ENCODE measurements around the gene USH1G. TPM values are rescaled to one million over a fixed set of nuclear protein-coding genes. Genes with fewer than 3 reads are reported as not detected.

USH1G gene
- total and polyA plus RNA-seq, 2 of the 13 experiments (the other 11 are each of a cell fraction or from before 2014, with no cell fraction given): 0.04 TPM; not detected in 1

GRCh38 chr17:74868908-74869255 lies 54.2 kb downstream of the USH1G start:
- 89% methylated on average over 6 of the region's 6 CpGs for WGBS (ENCODE audit: low lambda C conversion rate)
- BruUV-seq (replicated peaks): no TSS peak
- in situ Hi-C loops (cut with HindIII; ENCODE audit: extremely low pct_ligation_motif_present, low pct_unique_long_range_greater_than_20kb) (no loop called here), intact Hi-C loops (cut with micrococcal nuclease; ENCODE audit: unreplicated experiment) (loop anchor here (10.0 kb wide), 1 partner anchor 214 kb away; no protein-coding TSS in a partner anchor)
- H3K9ac ChIP-seq (ENCODE audit: insufficient read depth, low read depth, low read length): no peak overlapping the region
- no peak for ATAC-seq
- CTCF ChIA-PET (ENCODE audit: low intra/inter-chr PET ratio, low total read pairs): no interaction called here
- no peak overlapping the region for H3K27ac ChIP-seq (ENCODE audit: extremely low read length, insufficient read depth, low read length)
- FAIRE-seq: no peak
- no peak overlapping the region for H3K4me3 ChIP-seq (replicated peaks in 1 of 3; ENCODE audit: insufficient read depth in 1 of 3, low read depth in 2 of 3, low read length in 3 of 3)
- H3K27me3 ChIP-seq (ENCODE audit: control insufficient read depth in 1 of 2, insufficient read depth in 2 of 2, low read length in 2 of 2): no peaks in the 10 kb centered on the region; a peak in 1 of 5 replicates
- POLR2A ChIA-PET: interaction anchor here (1.1 kb wide), 1 partner anchor 132 kb away, joined by 4 read pairs; the partner anchor contains the start of gene RAB37
- no peak for DNase-seq (ENCODE audit: low spot score)
- peaks cover 3 to 4% of the 10 kb centered on the region in 2 experiments; a peak in 2 of 5 replicates for H3K36me3 ChIP-seq (replicated peaks in 1 of 2; ENCODE audit: control insufficient read depth in 1 of 2, insufficient read depth in 2 of 2, low read length in 2 of 2)
- peaks cover 11% of the 10 kb centered on the region for H3K79me2 ChIP-seq (ENCODE audit: insufficient read depth, low read length)
- H3K4me1 ChIP-seq (ENCODE audit: insufficient read depth, low read length): peaks cover 51% of the 10 kb centered on the region
- TF ChIP-seq PCBP1 (IDR thresholded peaks at IDR 0.05; ENCODE audit: borderline replicate concordance, low read depth, low read length) (no peak), ZMAT3 (CRISPR knock-in tag; conservative IDR thresholded peaks at IDR 0.05) (no peak), MTA1 (CRISPR knock-in tag; IDR thresholded peaks at IDR 0.05; ENCODE audit: borderline replicate concordance) (0 out of 2 replicates have a peak, but pooled peaks have one; percentile 6)
- no peak overlapping the region for H3K4me2 ChIP-seq (ENCODE audit: low read depth, low read length)
- no peaks in the 10 kb centered on the region for H4K20me1 ChIP-seq (ENCODE audit: insufficient read depth, low read length)
- H3K9me3 ChIP-seq (ENCODE audit: low read length): no peaks in the 10 kb centered on the region
- H2AFZ ChIP-seq (ENCODE audit: low read length): no peak overlapping the region

- POLR2A ChIA-PET: interaction anchor here (1.1 kb wide), 1 partner anchor 132 kb away, joined by 4 read pairs; the partner anchor contains the start of gene RAB37
- TF ChIP-seq ZNF557 (CRISPR knock-in tag; IDR thresholded peaks at IDR 0.05): no peak
- TF ChIP-seq TERF1 (CRISPR knock-in tag; IDR thresholded peaks at IDR 0.05): no peak
- TF ChIP-seq FOXM1 (CRISPR knock-in tag; IDR thresholded peaks at IDR 0.05): no peak
- no peak for TF ChIP-seq ZNF598 (CRISPR knock-in tag; IDR thresholded peaks at IDR 0.05; ENCODE audit: borderline replicate concordance)
- TF ChIP-seq NR2F6 (IDR thresholded peaks at IDR 0.05): 0 out of 2 replicates have a peak, but pooled peaks have one; percentile 35
- no peak for TF ChIP-seq NR2F6 (CRISPR knock-in tag; IDR thresholded peaks at IDR 0.05)
- no peak for TF ChIP-seq TOE1 (CRISPR knock-in tag; IDR thresholded peaks at IDR 0.05)
- no peak for TF ChIP-seq NFKB2 (CRISPR knock-in tag; IDR thresholded peaks at IDR 0.05; ENCODE audit: borderline replicate concordance)
- TF ChIP-seq ZNF501 (CRISPR knock-in tag; IDR thresholded peaks at IDR 0.05): 0 out of 2 replicates have a peak, but pooled peaks have one; percentile 25
- TF ChIP-seq TBX2 (CRISPR knock-in tag; IDR thresholded peaks at IDR 0.05; ENCODE audit: borderline replicate concordance): 0 out of 2 replicates have a peak, but pooled peaks have one; percentile 21
- 0 out of 2 replicates have a peak, but pooled peaks have one; percentile 8 for TF ChIP-seq FOSL2 (CRISPR knock-in tag; IDR thresholded peaks at IDR 0.05)
- no peak for TF ChIP-seq ZNF33A (CRISPR knock-in tag; IDR thresholded peaks at IDR 0.05; ENCODE audit: borderline replicate concordance)
- TF ChIP-seq SALL1 (CRISPR knock-in tag; IDR thresholded peaks at IDR 0.05): no peak
Measured at GRCh38 chr17:74868251-74868907, 54.7 kb downstream of the USH1G start.

More at GRCh38 chr17:74868251-74868907, 54.7 kb downstream of the USH1G start:
- H3K4me2 ChIP-seq (ENCODE audit: low read depth, low read length): no peak overlapping the region
- H3K9ac ChIP-seq (ENCODE audit: insufficient read depth, low read depth, low read length): no peak overlapping the region
- no peak overlapping the region for H3K27ac ChIP-seq (ENCODE audit: extremely low read length, insufficient read depth, low read length)
- peaks cover 11% of the 10 kb centered on the region for H3K79me2 ChIP-seq (ENCODE audit: insufficient read depth, low read length)
- H3K4me1 ChIP-seq (ENCODE audit: insufficient read depth, low read length): peaks cover 52% of the 10 kb centered on the region
- 83% methylated on average over 12 of the region's 12 CpGs for WGBS (ENCODE audit: low lambda C conversion rate)
- H3K9me3 ChIP-seq (ENCODE audit: low read length): no peaks in the 10 kb centered on the region
- intact Hi-C loops (cut with micrococcal nuclease; ENCODE audit: unreplicated experiment): loop anchor here (10.0 kb wide), 1 partner anchor 214 kb away; no protein-coding TSS in a partner anchor
- H3K36me3 ChIP-seq (replicated peaks in 1 of 2; ENCODE audit: control insufficient read depth in 1 of 2, insufficient read depth in 2 of 2, low read length in 2 of 2): peaks cover 4% of the 10 kb centered on the region in 2 experiments; a peak in 3 of 5 replicates
- ATAC-seq (no peak), FAIRE-seq (no peak), DNase-seq (ENCODE audit: low spot score) (no peak)
- H4K20me1 ChIP-seq (ENCODE audit: insufficient read depth, low read length): no peaks in the 10 kb centered on the region
- H2AFZ ChIP-seq (ENCODE audit: low read length): no peak overlapping the region
- CTCF ChIA-PET (ENCODE audit: low intra/inter-chr PET ratio, low total read pairs): no interaction called here
- no peaks in the 10 kb centered on the region; a peak in 1 of 5 replicates for H3K27me3 ChIP-seq (ENCODE audit: control insufficient read depth in 1 of 2, insufficient read depth in 2 of 2, low read length in 2 of 2)
- BruUV-seq (replicated peaks): no TSS peak
- in situ Hi-C loops (cut with HindIII; ENCODE audit: extremely low pct_ligation_motif_present, low pct_unique_long_range_greater_than_20kb): no loop called here
- H3K4me3 ChIP-seq (replicated peaks in 1 of 3; ENCODE audit: insufficient read depth in 1 of 3, low read depth in 2 of 3, low read length in 3 of 3): no peak overlapping the region

All from HepG2 (cell line).